IMR-90 (cell line): Measurements from ENCODE around the gene CKS1B. TPM values are rescaled to one million over a fixed set of nuclear protein-coding genes. Genes with fewer than 3 reads are reported as not detected.
A peak's percentile ranks its signal among the peaks of the same experiment; 100 is the strongest.

ENCODE experiments used
- ATAC-seq: fragments of 200-7000 bp; cut with Tn5 transposase; 2 replicates; pipeline ENCODE4 v1.9.1; 2020; ENCODE audit warnings: low read depth, mild to moderate bottlenecking, moderate library complexity
- BruUV-seq: library from RNA; stranded (reverse); fragments of 400-500 nt; replicated peaks from 2 replicates; lab custom pipeline; 2021; lab: Mats Ljungman, UMichigan
- CTCF ChIA-PET: fragments of 300-600 bp; formaldehyde crosslinking; extraction: SDS; loops from one replicate; lab custom pipeline; 2021; ENCODE audit warnings: antibody characterized with exemption; lab: Yijun Ruan, JAX
- POLR2A ChIA-PET: fragments of 300-600 bp; sonication (Branson Sonifier 250); formaldehyde crosslinking; loops from one replicate; lab custom pipeline; 2022; ENCODE audit warnings: antibody characterized with exemption; ENCODE audit not compliant: unreplicated experiment; lab: Charles Lee
- DNase-seq: peaks from one replicate; pipeline ENCODE4 v3.0.0; 2013
- H2AFZ ChIP-seq: replicated peaks from 2 replicates; pipeline ENCODE3; 2013; ENCODE audit warnings: low read length, mild to moderate bottlenecking; ENCODE audit not compliant: poor library complexity
- H2AK5ac ChIP-seq: 2 replicates; pipeline ENCODE4 v1.6.1; 2013; ENCODE audit warnings: low read depth, low read length, inconsistent platforms
- H2AK9ac ChIP-seq: replicated peaks from 2 replicates; pipeline ENCODE3; 2013; ENCODE audit warnings: mild to moderate bottlenecking, low read depth, low read length, moderate library complexity; ENCODE audit not compliant: poor library complexity
- H2BK120ac ChIP-seq: 2 replicates; pipeline ENCODE4 v1.6.1; 2013; ENCODE audit warnings: low read depth, low read length, inconsistent platforms
- H2BK15ac ChIP-seq: 3 replicates; pipeline ENCODE4 v1.6.1; 2013; ENCODE audit warnings: low read depth, low read length, inconsistent platforms
- H2BK20ac ChIP-seq: 2 replicates; pipeline ENCODE4 v1.6.1; 2013; ENCODE audit warnings: low read depth, mild to moderate bottlenecking, inconsistent platforms, low read length, moderate library complexity
- H2BK5ac ChIP-seq: 2 replicates; pipeline ENCODE4 v1.6.1; 2013; ENCODE audit warnings: mild to moderate bottlenecking, low read depth, low read length, inconsistent platforms; ENCODE audit not compliant: poor library complexity, severe bottlenecking
- H3K14ac ChIP-seq: replicated peaks from 2 replicates; pipeline ENCODE4 v1.6.1; 2013; ENCODE audit warnings: low read depth, low read length, inconsistent platforms
- H3K18ac ChIP-seq: 2 replicates; pipeline ENCODE4 v1.6.1; 2013; ENCODE audit warnings: low read depth, low read length, control low read depth
- H3K23ac ChIP-seq: 2 replicates; pipeline ENCODE4 v1.6.1; 2013; ENCODE audit warnings: low read depth, low read length, inconsistent platforms
- H3K27ac ChIP-seq: 2 replicates; pipeline ENCODE4 v1.5.1; 2013; ENCODE audit warnings: mild to moderate bottlenecking, control low read depth, low read length; ENCODE audit not compliant: insufficient read depth
- H3K27me3 ChIP-seq: 2 replicates; pipeline ENCODE4 v1.6.1; 2013; ENCODE audit warnings: low read length; ENCODE audit not compliant: control insufficient read depth, insufficient read depth
- H3K36me3 ChIP-seq: 2 replicates; pipeline ENCODE4 v1.6.1; 2013; ENCODE audit warnings: low read length, mixed read lengths; ENCODE audit not compliant: control insufficient read depth, insufficient read depth
- H3K4ac ChIP-seq: 2 replicates; pipeline ENCODE4 v1.6.1; 2013; ENCODE audit warnings: low read depth, low read length, inconsistent platforms
- H3K4me1 ChIP-seq: 2 replicates; pipeline ENCODE4 v1.6.1; 2013; ENCODE audit warnings: low read length, mixed read lengths; ENCODE audit not compliant: control insufficient read depth, insufficient read depth
- H3K4me2 ChIP-seq: 2 replicates; pipeline ENCODE4 v1.6.1; 2013; ENCODE audit warnings: low read depth, mild to moderate bottlenecking, control low read depth, low read length, moderate library complexity
- H3K4me3 ChIP-seq: 2 replicates; pipeline ENCODE4 v1.5.1; 2013; ENCODE audit warnings: low read depth, mild to moderate bottlenecking, control low read depth, low read length, moderate library complexity; ENCODE audit not compliant: insufficient read depth
- H3K56ac ChIP-seq: 2 replicates; pipeline ENCODE4 v1.6.1; 2013; ENCODE audit warnings: low read length, inconsistent platforms; ENCODE audit not compliant: insufficient read depth; ENCODE audit errors: extremely low read depth
- H3K79me1 ChIP-seq, 2 experiments: 2 replicates each; pipeline ENCODE4 v1.6.1; 2013; ENCODE audit warnings: low read length in 2 of 2, inconsistent platforms in 1 of 2, low read depth in 1 of 2
- H3K9ac ChIP-seq: 2 replicates; pipeline ENCODE4 v1.6.1; 2013; ENCODE audit warnings: low read depth, low read length, control low read depth
- H3K9me1 ChIP-seq: 2 replicates; pipeline ENCODE4 v1.6.1; 2013; ENCODE audit warnings: low read length, inconsistent platforms; ENCODE audit not compliant: insufficient read depth
- H3K9me3 ChIP-seq: 2 replicates; pipeline ENCODE4 v1.6.1; 2013; ENCODE audit warnings: low read length; ENCODE audit not compliant: control insufficient read depth, insufficient read depth
- H4K20me1 ChIP-seq: 2 replicates; pipeline ENCODE4 v1.6.1; 2013; ENCODE audit warnings: low read length, inconsistent platforms; ENCODE audit not compliant: insufficient read depth
- H4K5ac ChIP-seq: 2 replicates; pipeline ENCODE4 v1.6.1; 2013; ENCODE audit warnings: mild to moderate bottlenecking, low read depth, low read length, control low read depth
- H4K8ac ChIP-seq, 2 experiments: 2 replicates each; pipeline ENCODE4 v1.6.1; 2013; ENCODE audit warnings: low read depth in 2 of 2, low read length in 2 of 2, control low read depth in 1 of 2, inconsistent platforms in 1 of 2
- H4K91ac ChIP-seq: 2 replicates; pipeline ENCODE4 v1.6.1; 2013; ENCODE audit warnings: low read depth, low read length, inconsistent platforms; ENCODE audit not compliant: insufficient read depth
- CHD1 ChIP-seq: IDR thresholded peaks from 2 replicates; pipeline ENCODE4 v1.6.1; 2012; ENCODE audit warnings: low read depth, low read length, improper control_type of control experiment
- MAZ ChIP-seq: IDR thresholded peaks from 2 replicates; pipeline ENCODE4 v1.6.1; 2012; ENCODE audit warnings: low read depth, mild to moderate bottlenecking, low read length, improper control_type of control experiment, moderate library complexity, borderline replicate concordance
- POLR2A ChIP-seq: IDR thresholded peaks from 2 replicates; pipeline ENCODE4 v1.6.1; 2012; ENCODE audit warnings: mild to moderate bottlenecking, low read depth, low read length
- WGBS, 2 experiments: methylation state at CpG; one replicate each; pipeline versions ENCODE4 v1.1.5 to v1.1.7; 2013; ENCODE audit warnings: missing lambda C conversion rate in 2 of 2; ENCODE audit not compliant: insufficient read length in 1 of 2; ENCODE audit errors: extremely low coverage in 2 of 2; 5-methylcytosine and 5-hydroxymethylcytosine counted together
- dilution Hi-C: fragments of 300-500 bp; cut with HindIII; formaldehyde crosslinking; loops from one replicate; pipeline ENCODE4 v1.14.3; 2018; ENCODE audit warnings: low sequenced_read_pairs; ENCODE audit not compliant: unreplicated experiment
- in situ Hi-C: fragments of 300-500 bp; cut with MboI; formaldehyde crosslinking; loops from 3 replicates; pipeline ENCODE4 v1.14.3; 2019; ENCODE audit warnings: low sequenced_read_pairs, inconsistent platforms, mixed read lengths
- intact Hi-C: fragments of 100-400 bp; cut with micrococcal nuclease; formaldehyde crosslinking; loops from 2 replicates; pipeline ENCODE4 v1.10.0; 2022
- polyA plus RNA-seq, 3 experiments: library from polyadenylated mRNA; depleted of rRNA; stranded (reverse); fragments of >200 nt; gene quantifications; 2 replicates each; pipeline ENCODE4 v1.2.3, GENCODE V29; 2012; ENCODE audit warnings: low replicate concordance in 1 of 3
- total RNA-seq: library from RNA; depleted of rRNA; stranded (reverse); fragments of >200 nt; gene quantifications from 2 replicates; pipeline ENCODE4 v1.2.3, GENCODE V29; 2012
- TF ChIP-seq, protein P1 (sequence below): fragments of 150-350 bp; IDR thresholded peaks from 2 replicates; pipeline ENCODE4 v1.6.1; 2016; ENCODE audit warnings: low read depth, mild to moderate bottlenecking, low read length, moderate library complexity, borderline replicate concordance

The CKS1B gene
- total and polyA plus RNA-seq, 2 of the 4 experiments (the other 2 are of a cell fraction) = 140 to 195 TPM

DNA sequence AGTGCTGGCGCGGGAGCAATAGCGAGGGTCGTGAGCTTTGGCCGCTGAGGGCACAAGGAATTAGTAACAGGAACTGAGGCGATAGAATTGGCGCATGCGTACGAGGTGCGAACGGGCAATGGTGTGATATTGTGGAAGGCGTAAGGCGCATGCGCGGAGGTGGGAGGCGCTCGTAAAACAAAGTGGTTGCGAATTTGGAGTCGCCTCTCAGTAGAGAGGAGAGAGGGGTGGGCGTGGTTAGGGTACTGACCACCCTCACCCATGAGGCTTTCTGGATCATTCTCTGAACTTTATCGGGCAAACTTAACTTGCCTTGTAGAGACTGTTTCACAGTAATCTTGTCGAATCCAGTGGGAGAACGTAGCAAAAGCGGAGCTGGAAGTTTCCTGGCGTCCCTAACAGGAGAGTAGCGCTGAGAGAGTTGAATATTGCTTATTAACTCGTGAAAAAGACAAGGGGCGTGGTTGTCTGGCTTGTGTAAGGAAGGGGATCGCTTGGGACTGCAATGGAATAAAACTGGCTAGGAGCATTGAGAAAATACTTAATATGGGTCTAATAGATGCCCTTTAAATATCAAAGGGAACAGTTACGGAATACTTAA lies 427 bp downstream of the CKS1B start:
- peak overlapping the region; percentile 76 for H3K18ac ChIP-seq
- dilution Hi-C loops = no loop called here
- POLR2A ChIA-PET = no interaction called here

More for the DNA sequence above, 427 bp downstream of the CKS1B start:
- Histone ChIP-seq H3K14ac (peak overlapping the region; percentile 98), H2BK120ac (peak overlapping the region; percentile 66), H2AFZ (peak overlapping the region; percentile 91), H3K36me3 (no peaks in the 10 kb centered on the region), H2AK5ac (peak overlapping the region; percentile 72), H3K4me3 (peak overlapping the region; percentile 57), H3K27ac (peak overlapping the region; percentile 80), H3K79me1 (peaks cover 6 to 40% of the 10 kb centered on the region in 2 experiments), H2AK9ac (peak overlapping the region; percentile 98), H2BK5ac (peak overlapping the region; percentile 96), H3K9me3 (no peaks in the 10 kb centered on the region), H4K91ac (peak overlapping the region; percentile 92), H3K9ac (peak overlapping the region; percentile 91), H3K56ac (peak overlapping the region; percentile 89), H2BK20ac (peak overlapping the region; percentile 74), H3K23ac (peak overlapping the region; percentile 93), H4K8ac (peak overlapping the region; percentile 29 to 90; a peak in 3 of 4 replicates), H4K20me1 (no peaks in the 10 kb centered on the region; the same call in 1 of the 2 replicates), H3K4ac (peak overlapping the region; percentile 97), H3K27me3 (no peaks in the 10 kb centered on the region), H3K9me1 (peaks cover 7% of the 10 kb centered on the region), H4K5ac (peak overlapping the region; percentile 81), H3K4me1 (peaks cover 11% of the 10 kb centered on the region), H2BK15ac (peak overlapping the region; percentile 25; the same call in 2 of the 3 replicates), H3K4me2 (peak overlapping the region; percentile 91)
- intact Hi-C loops = loop anchor here (1.0 to 10.0 kb wide), 2 partner anchors 20 to 200 kb away; partner anchors contain the start of genes KRTCAP2 and TRIM46
- WGBS, 2 experiments = 1% methylated on average over 19 of the region's 30 CpGs; no CpG with 5 or more reads in 1 of the 2 experiments
- CTCF ChIA-PET = no interaction called here
- in situ Hi-C loops = no loop called here
- TF ChIP-seq, protein P1, sequence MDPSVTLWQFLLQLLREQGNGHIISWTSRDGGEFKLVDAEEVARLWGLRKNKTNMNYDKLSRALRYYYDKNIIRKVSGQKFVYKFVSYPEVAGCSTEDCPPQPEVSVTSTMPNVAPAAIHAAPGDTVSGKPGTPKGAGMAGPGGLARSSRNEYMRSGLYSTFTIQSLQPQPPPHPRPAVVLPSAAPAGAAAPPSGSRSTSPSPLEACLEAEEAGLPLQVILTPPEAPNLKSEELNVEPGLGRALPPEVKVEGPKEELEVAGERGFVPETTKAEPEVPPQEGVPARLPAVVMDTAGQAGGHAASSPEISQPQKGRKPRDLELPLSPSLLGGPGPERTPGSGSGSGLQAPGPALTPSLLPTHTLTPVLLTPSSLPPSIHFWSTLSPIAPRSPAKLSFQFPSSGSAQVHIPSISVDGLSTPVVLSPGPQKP = no peak
- TF ChIP-seq POLR2A = peak; percentile 40; the same call in 1 of the 2 replicates
- TF ChIP-seq MAZ = 0 out of 2 replicates have a peak, but pooled peaks have one; percentile 8
- 0 out of 2 replicates have a peak, but pooled peaks have one; percentile 52 for TF ChIP-seq CHD1
- DNase-seq (peak; percentile 93), ATAC-seq (peak; percentile 24)
- no TSS peak for BruUV-seq
